HG02588 (cell line): ENCODE results near the gene TAF1C.

Experiments used
- ATAC-seq: cut with Tn5 transposase; IDR thresholded peaks from one replicate; pipeline ENCODE4 v1.9.1; 2021; ENCODE audit warnings: mild to moderate bottlenecking, moderate library complexity; ENCODE audit not compliant: unreplicated experiment

TAF1C gene

DNA sequence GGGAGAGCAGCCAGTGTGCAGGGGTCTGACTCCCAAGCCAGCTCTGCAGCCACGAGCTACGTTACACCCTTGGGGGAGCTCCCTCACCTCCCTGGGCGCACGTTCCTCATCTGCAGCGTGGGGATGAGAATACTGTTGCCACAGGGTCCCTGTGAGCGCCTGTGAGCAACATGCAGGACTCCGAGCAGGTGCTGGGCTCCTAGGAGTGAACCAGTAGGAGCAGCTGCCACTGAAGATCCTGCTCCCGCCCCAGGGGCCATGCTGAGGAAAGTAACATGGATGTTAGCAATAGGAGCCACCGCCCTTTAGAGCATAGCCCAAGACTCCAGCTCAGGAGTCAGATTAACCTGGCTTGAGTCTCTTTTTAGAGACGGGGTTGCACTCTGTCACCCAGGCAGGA lies 25.8 kb downstream of the TAF1C start:
- ATAC-seq: no peak

DNA sequence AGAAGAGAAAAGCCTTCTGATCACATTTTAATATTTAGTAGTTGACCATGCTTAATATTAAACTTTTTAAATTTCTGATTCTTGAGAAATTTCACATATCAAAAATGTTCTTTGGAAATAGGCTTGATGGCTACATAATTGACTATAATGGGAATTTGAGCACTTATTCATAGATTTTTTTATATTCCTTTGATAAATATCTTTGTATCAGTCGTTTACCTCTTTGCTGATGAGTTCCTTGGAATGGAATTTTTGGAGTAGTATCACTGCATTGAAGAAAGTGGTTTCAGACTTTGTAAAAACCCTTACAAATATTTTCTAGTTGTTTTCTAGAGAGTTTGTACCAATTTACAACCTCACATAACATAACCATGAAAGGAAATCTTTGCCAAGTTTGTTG lies 27.1 kb downstream of the TAF1C start:
- no peak for ATAC-seq

- ATAC-seq: no peak
These were observed 27.9 kb downstream of the TAF1C start for GRCh38 chr16:84159007-84159406.

- no peak for ATAC-seq
These were observed 30.5 kb downstream of the TAF1C start for GRCh38 chr16:84156342-84156784.

DNA sequence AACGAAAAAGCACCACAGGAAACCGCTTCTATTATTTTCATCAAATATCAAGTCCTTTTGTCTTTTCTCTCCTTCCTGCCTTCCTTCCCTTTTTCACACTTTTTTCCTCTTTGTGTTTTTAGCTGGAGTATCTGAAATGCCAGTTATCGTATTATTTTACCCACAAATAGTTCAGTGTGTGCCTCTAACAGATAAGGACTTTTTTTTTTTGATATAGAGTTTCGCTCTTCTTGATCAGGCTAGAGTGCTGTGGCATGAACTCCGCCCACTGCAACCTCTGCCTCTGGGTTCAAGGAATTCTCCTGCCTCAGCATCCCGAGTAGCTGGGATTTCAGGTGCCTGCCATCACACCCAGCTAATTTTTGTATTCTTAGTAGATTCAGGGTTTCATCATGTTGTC lies 31.1 kb downstream of the TAF1C start:
- no peak for ATAC-seq

- ATAC-seq: no peak
These were observed 31.6 kb downstream of the TAF1C start for GRCh38 chr16:84155226-84155625.

- no peak for ATAC-seq
These were observed 33.1 kb downstream of the TAF1C start for GRCh38 chr16:84153660-84154214.

DNA sequence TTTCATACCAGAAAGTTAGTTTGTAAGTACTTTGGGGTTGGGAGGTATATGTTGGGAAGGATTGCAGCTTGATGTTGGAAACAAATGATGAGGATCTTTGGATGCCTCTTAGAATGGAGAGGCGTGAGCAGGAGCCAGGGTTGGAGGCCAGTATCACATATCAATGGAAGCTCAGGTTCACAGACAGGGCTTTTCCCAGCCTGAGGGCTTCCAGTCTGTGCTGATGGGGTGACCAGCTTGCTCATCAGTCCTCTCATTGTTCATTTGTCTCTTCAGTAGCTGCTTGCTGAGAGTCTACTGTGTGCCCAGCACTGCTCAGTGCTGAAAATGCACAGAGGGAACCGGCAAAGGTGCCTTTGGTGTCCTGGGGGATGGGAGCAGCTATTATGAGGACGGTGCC lies 35.9 kb downstream of the TAF1C start:
- ATAC-seq: no peak

DNA sequence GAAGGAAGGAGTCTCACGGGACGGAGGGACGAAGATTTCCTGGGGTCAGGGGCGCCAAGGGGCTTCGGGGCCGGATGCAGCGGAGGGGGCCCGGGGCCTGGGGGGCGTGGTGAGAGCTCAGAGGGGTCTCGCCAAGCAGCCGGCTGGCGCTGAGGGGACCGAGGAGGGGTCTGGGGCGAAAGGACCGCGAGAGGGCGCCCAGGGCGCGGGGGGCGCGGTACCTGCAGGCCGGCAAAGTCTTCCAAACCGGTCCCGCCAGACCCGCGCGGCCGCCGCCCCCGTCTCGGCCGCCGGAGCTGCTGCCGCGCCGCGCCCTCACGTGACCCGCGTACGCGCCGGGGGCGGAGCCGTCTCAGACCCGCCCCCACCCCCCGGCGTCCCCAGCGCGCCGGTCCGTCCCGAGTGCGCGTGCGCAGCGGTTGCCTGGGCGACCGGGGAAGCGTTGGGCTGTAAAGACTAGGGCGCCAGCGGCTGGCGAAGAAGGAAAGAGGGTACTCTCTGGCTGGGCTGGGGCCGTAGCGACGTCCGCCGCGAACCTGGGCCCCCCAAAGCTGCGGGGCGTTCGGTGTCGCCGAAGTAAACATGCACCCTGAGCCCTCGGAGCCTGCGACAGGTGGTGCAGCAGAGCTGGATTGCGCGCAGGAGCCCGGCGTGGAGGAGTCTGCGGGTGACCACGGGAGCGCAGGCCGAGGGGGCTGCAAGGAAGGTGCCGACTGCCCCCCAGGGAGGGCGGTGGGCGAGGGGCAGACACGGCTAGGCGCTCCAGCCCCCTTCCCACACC lies 41.8 kb downstream of the TAF1C start, which contains the start of the genes DNAAF1 and HSDL1:
TSS of gene DNAAF1 (plus strand) at position 450 of the 781 bp plus-strand sequence. CDS start at position 583, 133 bp downstream.
TSS of gene HSDL1 (minus strand) at position 319 of the 781 bp plus-strand sequence. CDS start 13,856 bp downstream, outside the sequence.
- peak; percentile 77 for ATAC-seq

DNA sequence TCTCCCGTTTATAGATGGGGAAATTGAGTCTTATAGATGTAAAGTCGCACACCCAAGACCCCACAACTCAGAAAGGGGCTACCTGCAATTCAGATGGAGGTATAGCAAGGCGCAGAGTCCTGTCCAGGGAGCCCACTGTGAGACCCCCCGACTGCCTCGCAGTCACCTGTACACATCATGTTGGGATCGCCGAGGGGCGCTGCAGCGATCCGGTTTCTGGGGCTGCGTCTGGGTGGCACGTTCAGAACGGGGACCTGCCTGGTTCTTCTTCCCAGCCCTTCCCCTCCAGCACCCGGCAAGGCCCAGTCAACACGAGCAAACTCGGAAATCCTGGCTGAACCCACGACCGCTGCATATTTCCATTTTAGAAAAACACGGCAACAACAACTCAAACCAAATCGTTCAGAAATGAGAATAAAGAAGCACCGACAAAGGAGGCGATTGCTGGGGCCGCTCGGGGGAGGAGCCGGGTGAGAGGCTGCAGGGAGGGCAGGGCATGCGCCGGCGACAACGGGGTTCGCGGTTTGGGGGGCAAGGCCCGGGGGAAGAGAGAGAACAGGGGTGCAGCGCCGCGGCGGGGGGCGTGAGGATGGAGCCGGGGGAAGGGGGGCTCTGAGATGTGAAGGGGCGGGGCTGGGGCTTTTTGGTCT lies 42.5 kb downstream of the TAF1C start:
- no peak for ATAC-seq

DNA sequence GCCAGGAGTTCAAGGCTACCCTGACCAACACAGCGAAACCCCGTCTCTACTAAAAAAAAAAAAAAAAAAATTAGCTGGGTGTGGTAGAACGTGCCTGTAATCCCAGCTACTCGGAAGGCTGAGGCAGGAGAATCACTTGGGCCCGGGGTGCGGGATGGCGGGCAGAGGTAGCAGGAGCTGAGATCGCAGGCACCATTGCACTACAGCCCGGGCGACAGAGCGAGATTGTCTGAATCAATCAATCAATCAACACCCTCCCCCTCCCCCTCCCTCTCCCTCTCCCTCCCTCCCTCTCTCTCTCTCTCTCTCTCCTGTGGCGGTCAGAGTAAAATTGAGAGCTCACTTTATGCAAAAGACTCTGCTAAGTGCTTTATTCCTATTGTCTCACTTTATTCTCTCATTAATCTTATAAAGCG lies 43.1 kb downstream of the TAF1C start:
- ATAC-seq: no peak

- no peak for ATAC-seq
These were observed 43.8 kb downstream of the TAF1C start for GRCh38 chr16:84143081-84143480.

GRCh38 chr16:84141143-84141670 lies 45.6 kb downstream of the TAF1C start:
- ATAC-seq: no peak

GRCh38 chr16:84139628-84140258 lies 47.1 kb downstream of the TAF1C start:
- no peak for ATAC-seq

DNA sequence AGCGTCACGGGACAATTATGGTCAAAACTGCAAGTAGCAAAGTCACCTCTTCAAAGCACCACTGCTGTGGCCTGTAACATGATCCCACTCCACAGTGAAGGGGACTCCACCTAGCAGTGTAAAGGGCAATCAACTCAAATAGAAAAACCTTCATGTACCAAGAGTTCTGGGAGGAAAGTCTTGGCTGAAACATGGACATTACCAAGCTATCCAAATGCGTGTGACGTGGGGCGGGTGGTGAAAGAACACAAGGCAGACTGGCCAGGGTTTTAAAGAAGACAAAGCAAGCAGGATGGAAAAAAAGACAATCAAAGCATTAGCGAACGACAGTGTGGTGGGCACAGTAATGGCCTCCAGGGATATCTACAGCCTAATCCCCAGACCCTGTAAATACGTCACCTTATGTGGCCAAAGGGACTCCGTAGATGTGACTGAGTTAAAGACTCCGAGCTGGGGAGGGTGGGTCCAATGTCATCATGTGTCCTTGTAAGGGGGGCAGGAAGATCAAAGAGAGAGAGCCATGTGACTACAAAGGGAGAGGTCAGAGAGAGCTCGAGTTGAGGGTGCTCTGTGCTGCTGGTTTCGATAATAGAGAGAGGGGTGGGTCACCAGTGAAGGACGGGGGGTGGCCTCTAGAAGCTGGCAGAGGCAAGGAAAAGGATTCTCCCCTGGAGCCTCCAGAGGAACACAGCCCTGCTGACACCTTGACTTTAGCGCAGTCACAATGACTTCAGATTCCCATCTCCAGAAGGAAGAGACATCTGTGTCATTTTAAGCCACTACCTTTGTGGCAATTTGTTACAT lies 47.8 kb downstream of the TAF1C start:
- no peak for ATAC-seq

DNA sequence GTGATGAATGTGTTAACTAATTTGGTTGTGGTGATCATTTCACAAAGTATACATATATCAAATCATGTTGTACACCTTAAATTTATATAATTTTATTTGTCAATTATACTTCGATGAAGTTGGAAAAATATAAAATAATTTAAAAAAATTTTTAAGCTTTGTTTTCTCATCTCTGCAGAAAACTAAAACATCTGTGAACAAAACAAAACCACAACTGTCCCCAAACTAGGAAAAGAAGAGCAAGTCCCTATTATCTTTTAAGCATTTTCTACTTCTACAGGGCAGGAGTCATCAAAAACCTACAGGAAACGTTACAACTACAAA lies 48.4 kb downstream of the TAF1C start:
- ATAC-seq: no peak

- ATAC-seq: no peak
These were observed 49.0 kb downstream of the TAF1C start for GRCh38 chr16:84137769-84138357.

DNA sequence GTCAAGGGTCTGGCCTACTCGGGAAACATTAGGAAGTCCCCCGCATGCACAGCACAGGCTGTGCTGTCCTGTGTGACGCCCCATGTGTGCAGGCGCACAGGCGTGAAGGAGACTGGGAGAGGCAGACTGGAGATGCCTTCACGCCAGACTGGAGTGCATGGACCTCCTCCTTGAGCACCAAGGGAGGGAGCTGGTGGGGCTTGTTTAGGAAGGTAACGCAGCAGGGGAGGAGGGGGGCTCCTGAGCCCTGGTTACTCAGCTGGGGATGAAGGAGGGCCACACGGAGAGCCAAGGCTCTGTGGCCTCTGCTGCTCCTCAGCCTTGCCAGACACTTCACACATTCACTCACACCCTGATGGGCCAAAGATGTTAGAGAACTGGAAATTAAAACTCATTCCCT lies 49.6 kb downstream of the TAF1C start:
- ATAC-seq: no peak

GRCh38 chr16:84136331-84137125 lies 50.3 kb downstream of the TAF1C start:
- ATAC-seq: no peak
